T-helper 1 cell treated with Interleukin-12 subunit alpha and Interleukin-12 subunit beta and Interleukin-4 antibody, amounts not matched to agents 30 ng/mL and 1 ng/mL, for 36 hours (primary cell): Measurements from ENCODE around the gene URAD. TPM values are rescaled to one million over a fixed set of nuclear protein-coding genes. Genes with fewer than 3 reads are reported as not detected.
"Not testable (repeated sequence)": the region's sequence is repeated elsewhere in the genome, so short reads cannot be mapped to it uniquely, and the experiment has no call there.

Experiments used
- intact Hi-C: fragments of 100-400 bp; cut with micrococcal nuclease; formaldehyde crosslinking; loops from one replicate; pipeline ENCODE4 v1.15.1; 2024
- total RNA-seq: library from RNA; stranded (reverse); gene quantifications from 2 replicates; pipeline ENCODE4 v1.2.3, GENCODE V29; 2022

The URAD gene
- total RNA-seq, 1 donor from 2014 or later = not detected

GRCh38 chr13:27971236-27971645 is 17.3 kb downstream of the URAD start:
- intact Hi-C loops = no loop called here

GRCh38 chr13:27970382-27971235 is 17.9 kb downstream of the URAD start:
- intact Hi-C loops = no loop called here

- intact Hi-C loops = loop anchor here (1.0 to 2.0 kb wide), 2 partner anchors 44 to 49 kb away; no protein-coding TSS in a partner anchor
Measured at GRCh38 chr13:27969866-27970229, 18.6 kb downstream of the URAD start.

- intact Hi-C loops = loop anchor here (1.0 to 2.0 kb wide), 2 partner anchors 43 to 48 kb away; no protein-coding TSS in a partner anchor
Measured at GRCh38 chr13:27969082-27969865, 19.2 kb downstream of the URAD start, which contains the start of gene CDX2. TSS of gene CDX2 (minus strand) at chr13:27969315. CDS start at chr13:27969006, 309 bp downstream.

GRCh38 chr13:27968316-27969081 is 20.0 kb downstream of the URAD start:
- intact Hi-C loops = loop anchor here (1.0 to 2.0 kb wide), 2 partner anchors 42 to 48 kb away; no protein-coding TSS in a partner anchor

DNA sequence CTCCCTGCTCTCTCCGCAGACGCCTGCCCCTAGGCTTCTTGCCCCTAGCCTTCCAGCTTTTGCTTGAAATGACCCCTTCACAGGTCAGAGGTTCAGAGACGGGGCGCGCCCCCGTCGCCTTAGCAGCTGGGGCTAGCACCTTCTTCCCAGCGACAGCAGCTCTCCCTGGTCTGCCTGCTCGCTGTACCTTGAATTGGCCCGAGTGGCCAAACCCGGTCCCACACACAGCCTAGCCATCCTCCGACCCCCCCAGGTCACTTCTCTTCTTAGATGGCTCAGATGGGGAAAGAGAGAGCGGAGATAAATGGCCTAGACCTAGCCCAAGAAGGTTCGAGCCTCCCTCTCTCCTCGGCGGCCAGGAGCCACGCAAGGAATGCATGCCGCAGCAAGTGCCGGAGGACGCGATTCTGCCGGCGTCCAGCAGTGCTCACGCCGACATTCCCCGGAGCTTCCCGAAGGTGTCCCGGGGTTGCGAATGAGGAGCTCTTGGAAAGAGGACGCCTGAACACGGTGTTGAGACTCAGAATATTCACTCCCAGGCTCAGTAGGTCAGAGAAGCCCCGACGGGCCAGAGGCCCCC is 20.7 kb downstream of the URAD start:
- intact Hi-C loops = loop anchor here (2.0 kb wide), 1 partner anchor 47 kb away; no protein-coding TSS in a partner anchor

DNA sequence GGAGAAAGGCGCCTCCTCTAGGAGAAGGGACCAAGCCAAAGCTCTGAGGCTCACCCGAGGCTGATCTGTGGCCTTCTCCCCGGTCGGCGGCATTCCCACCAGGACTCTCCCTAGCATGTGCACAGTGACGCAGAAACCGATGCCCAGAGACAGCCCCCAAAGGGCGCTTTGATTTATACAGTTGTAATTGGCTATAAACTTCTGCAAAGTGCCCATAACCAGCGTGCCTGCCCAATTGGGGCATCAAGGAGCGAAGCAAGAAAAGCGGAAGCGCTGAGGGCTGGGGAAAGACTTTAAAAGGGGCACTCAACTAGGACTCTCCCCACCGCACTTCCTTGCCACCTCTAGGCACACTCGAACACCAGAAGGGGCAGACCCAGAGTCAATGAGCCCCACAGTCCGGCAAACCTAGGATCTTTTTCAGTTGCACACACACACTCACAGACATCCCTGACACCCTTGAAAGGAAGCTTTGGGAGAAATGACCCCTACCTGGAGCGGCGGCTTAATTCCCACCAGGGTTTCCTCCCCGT is 21.2 kb downstream of the URAD start:
- intact Hi-C loops = no loop called here

DNA sequence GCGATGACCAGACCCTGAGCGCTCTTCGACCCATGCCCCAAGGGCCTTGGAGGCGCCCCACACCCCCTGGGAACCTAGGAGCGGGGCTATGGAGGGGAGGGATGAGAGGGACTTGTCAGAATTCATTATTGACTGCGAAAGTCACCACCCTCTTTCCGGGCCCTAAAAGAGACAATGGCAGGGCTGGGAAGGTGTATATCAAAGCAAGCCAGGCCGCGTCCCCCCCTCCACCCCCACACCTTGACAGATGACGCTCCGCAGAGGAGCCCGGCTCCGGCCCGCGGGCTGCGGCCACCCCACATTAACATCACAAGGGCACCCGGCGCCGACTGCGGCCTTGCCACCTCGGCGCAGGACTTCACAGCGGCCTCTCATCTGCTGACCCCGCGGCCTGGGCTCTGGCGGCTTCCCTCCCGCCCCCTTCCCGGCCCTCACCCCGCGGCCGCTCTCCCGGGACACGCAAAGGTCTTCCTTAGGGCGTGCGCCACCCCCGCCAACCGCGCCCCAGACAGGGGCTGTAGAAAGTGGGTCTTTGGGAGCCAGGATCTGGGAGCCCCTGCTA is 21.8 kb downstream of the URAD start:
- intact Hi-C loops = no loop called here

GRCh38 chr13:27965740-27966640 is 22.5 kb downstream of the URAD start:
- intact Hi-C loops = no loop called here

DNA sequence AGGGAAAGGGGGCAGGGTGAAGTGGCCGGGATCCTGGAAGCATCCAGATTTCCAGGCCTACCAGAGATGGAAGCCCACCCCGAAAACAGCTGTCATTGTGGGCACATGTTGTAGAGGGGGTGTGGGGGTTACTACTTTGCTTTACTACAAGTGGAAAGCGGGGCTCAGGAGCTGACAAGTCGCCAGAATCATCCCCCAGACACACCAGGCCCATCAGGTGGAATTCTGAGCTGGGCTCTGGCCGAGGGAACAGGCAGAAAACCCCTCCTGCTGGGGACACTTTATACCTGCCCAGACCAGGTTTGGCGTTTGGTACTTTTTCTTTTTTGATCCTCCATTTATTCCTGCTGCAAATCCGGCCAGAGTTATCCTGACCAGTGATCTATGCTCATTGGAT is 23.2 kb downstream of the URAD start:
- intact Hi-C loops = no loop called here

- intact Hi-C loops = no loop called here
Measured at GRCh38 chr13:27964741-27965323, 23.7 kb downstream of the URAD start.

DNA sequence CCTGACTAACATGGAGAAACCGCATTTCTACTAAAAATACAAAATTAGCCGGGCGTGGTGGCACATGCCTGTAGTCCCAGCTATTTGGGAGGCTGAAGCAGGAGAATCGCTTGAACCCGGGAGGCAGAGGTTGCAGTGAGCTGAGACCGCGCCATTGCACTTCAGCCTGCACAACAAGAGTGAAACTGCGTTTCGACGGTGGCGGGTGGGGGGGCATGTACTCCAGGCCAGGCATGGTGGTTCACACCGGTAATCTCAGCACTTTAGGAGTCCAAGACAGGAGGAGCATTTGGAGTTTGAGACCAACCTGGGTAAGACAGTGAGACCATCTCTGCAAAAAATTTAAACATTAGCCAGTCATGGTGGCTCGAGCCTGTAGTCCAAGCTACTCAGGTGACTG is 24.3 kb downstream of the URAD start:
- intact Hi-C loops = not testable (repeated sequence)

- intact Hi-C loops = no loop called here
Measured at GRCh38 chr13:27963491-27963890, 25.0 kb downstream of the URAD start.

GRCh38 chr13:27962982-27963381 is 25.5 kb downstream of the URAD start:
- intact Hi-C loops = no loop called here

- intact Hi-C loops = no loop called here
Measured at GRCh38 chr13:27962128-27962841, 26.2 kb downstream of the URAD start.

DNA sequence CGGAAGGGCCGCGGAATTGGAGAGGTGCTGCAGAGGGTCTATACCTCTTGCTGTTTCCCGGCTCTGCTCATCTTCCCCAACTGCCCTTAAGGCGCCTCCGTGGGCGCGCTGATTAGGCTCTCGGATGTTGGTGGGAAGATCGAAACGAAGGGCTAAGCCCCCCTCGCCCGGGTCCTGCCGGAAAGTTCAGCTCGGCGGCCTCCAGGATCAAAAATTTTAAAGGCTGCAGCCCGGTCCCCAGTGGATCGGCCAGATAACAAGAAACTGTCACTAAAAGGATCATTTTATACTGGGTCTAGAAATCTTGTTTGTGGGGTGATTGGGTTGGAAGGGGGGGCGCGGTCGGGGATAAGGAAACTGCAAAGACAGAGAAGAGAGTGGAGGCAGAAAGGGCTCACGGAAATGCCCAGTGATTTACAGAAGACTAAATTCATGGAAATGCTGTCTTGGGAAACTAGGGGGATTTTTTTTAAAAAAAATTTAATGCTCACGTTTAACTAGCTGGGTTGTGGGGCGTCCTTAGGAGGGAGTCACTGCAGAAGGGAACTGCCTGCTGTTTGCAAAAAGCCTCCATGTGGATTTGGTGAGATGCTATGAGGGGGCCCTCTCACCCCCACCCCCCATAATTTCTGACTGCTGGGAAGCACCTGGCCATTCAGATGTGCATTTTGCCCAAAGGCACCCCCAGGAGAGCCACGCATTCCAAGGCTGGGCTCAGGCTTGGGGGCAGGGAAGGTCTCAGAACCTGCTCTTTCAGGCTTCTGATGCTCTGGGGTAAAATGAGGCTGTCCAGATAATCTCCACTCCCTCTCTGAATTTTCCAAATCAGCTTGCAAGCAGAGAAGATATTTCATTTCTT is 27.0 kb downstream of the URAD start:
- intact Hi-C loops = no loop called here
